Urothelium cell line (cell line): ENCODE results near the gene GOLPH3.
"Not testable (repeated sequence)": the region's sequence is repeated elsewhere in the genome, so short reads cannot be mapped to it uniquely, and the experiment has no call there.

Experiments
- DNase-seq: peaks from one replicate; pipeline ENCODE4 v3.0.0; 2011; ENCODE audit warnings: low spot score, mixed read lengths
- FAIRE-seq: peaks from 2 replicates; lab custom pipeline; 2011; peaks lifted over from hg19 to GRCh38; lab: Jason Lieb, UNC

GOLPH3 gene

DNA sequence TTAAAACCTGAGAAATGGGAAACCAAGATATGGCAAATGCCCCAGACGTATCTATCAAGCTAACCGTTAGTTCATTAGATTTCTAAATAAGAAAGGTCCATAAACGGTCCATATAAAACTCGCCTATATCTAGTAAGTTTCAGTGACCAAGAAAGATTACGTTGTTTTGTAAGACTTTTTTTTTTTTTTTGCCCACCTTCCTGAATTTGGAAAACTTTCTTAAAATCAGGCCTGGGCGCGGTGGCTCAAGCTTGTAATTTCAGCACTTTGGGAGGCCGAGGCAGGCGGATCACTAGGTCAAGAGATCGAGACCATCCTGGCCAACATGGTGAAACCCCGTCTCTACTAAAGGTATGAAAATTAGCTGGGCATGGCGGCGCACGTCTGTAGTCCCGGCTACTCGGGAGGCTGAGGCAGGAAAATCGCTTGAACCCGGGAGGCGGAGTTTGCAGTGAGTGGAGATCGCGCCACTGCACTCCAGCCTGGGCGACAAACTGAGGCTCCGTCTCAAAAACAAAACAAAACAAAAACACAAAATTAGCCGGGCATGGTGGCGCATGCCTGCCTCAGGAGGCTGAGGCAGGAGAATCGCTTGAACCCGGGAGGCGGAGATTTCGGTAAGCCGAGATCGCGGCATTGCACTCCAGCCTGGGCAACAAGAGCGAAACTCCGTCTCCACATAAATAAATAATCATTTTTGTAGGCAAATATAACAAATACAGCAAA lies 1.8 kb downstream of the GOLPH3 start:
- FAIRE-seq, DNase-seq: not testable (repeated sequence)

DNA sequence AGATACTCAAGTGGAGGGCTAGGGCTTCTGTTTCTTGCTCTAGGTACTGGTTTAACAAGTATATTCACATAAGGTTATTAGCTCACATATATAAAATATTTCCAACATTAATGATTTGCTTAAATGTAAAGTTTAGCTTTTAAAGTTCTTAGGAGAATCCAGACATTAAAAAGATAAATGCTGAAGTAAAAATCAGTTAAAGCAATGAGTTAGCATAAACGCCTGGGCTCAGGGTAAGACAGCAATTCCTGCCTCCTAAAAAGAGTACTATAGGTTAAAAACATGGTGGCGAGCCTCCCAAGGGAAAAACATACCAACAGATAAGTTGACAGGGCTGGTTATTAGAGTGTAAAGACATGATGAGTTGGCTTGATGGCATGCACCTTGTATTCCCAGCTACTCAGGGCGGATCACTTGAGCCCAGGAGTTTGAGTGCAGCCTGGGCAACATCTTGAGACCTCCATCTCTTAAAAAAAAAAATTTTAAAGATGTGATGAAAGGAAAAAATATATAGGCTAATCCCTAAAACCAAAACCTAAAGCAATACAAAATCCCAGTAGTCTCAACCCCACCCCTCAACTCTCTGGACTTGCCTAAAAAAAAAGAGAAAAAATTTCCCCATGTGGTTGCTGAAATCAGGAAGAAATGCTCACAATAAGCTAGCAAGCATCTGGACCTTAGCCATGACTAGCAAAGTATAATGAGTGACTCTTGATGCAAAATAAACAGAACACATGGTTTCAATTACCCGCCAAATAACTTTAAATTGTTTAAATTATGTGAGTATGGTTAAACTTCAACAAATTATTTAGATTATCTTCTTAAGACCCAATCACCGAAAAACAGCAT lies 3.6 kb downstream of the GOLPH3 start:
- FAIRE-seq (no peak), DNase-seq (no peak)

- DNase-seq, result no peak
- FAIRE-seq, result no peak
Observed at GRCh38 chr5:32168460-32169033, 5.6 kb downstream of the GOLPH3 start.

DNA sequence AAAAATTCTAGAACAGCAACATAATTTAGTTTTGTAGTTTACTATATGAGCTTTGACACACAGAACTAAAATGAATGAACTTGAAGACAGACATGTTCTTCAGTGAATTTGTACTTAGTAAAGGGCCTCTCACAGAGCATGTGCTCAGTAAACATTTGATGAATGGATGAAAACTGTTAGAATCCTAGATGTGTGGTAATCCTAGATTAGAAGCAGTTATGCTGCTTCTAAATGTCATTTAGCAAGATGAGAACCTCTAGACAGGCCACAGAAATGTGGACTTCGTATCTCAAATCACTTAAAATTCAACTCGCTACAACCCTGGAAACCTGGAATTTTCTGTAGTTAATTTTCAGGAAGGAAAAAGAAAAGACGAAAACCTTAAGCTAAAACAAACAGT lies 8.5 kb downstream of the GOLPH3 start:
- FAIRE-seq (no peak), DNase-seq (no peak)

DNA sequence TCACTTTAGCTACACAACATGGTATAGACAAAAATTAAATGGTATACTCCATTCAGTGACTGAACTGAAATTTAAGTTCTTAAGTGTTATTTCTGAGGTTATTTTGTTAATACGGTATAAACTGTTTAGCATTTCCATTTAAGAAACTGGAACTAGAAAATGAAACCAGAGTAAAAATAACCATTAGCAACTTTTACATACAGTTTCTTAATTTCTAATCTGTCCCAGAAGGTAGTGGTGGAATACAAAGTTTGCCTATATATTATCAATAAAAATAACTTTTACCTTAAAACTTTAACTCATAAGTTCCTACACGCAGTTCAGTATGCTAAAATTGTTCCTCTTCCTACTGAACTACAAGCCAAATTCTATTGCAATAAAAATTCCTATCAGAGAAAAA lies 10.3 kb downstream of the GOLPH3 start:
- no peak for DNase-seq
- no peak for FAIRE-seq

- DNase-seq (no peak), FAIRE-seq (no peak)
Observed at GRCh38 chr5:32163053-32163452, 11.1 kb downstream of the GOLPH3 start.

- FAIRE-seq (no peak), DNase-seq (no peak)
Observed at GRCh38 chr5:32160228-32160627, 13.9 kb downstream of the GOLPH3 start.

GRCh38 chr5:32159328-32160072 lies 14.6 kb downstream of the GOLPH3 start:
- DNase-seq (no peak), FAIRE-seq (no peak)

DNA sequence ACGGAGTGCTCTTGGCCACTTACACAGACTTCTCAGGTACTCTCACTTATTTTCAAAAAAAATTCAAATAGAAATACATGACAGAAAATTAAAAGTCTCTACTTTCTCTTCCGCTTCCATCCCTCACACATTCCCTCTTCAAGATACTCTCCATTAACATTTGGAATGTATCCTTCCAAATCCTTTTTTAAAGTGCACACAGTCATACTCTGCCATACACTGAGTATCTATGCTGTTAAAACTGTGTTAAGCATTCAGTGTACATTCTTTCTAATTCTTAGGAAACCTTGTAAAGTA lies 15.5 kb downstream of the GOLPH3 start:
- no peak for DNase-seq
- FAIRE-seq, result no peak

DNA sequence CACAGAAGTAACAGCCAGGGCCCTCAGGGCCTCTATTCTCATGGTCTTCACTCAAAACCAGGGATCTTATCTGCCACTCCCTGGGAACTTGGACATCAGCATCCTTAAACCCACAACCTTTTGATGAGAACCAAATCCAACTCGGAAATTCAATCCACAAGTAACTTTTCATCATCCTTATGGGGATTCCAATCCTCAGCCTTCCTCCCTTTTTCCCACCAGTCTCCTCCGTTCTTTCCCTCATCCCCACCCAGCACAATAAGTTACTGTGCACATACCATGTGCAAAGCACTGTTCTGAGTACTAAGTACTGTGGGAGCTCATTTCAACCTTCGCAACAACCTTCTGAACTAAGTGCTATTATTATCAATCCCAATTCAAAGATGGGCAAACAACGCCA lies 17.0 kb downstream of the GOLPH3 start:
- no peak for DNase-seq
- FAIRE-seq, result no peak

DNA sequence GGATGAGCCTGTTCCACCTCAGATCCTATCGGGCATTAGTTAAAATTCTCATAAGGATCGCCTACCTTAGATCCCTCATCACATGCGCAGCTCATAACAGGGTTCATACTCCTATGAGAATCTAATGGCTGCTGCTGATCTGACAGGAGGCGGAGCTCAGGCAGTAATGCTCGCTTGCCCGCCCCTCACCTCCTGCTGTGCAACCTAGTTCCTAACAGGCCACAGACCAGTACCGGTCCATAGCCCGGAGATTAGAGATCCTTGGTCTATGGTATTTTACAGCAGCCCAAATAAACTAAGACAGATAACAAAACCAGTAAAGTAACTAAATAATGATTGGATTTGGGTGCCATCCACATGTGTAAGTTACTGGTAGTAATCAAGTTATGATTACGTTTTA lies 17.5 kb downstream of the GOLPH3 start:
- FAIRE-seq (no peak), DNase-seq (no peak)

DNA sequence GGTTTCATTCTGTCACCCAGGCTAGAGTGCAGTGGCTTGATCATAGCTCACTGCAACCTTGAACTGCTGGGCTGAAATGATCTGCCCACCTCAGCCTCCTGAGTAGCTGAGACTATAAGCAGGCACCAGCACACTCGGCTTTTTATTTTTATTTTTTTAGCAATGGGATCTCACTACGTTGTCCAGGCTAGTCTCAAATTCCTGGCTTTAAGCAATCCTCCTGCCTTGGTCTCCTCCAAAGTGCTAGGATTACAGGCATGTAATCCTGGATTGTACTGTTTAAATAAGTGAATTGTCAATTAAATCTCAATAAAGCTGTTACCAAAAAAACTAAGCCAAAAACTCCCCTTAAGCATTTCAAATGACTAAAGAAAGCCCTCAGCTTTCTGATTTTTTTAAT lies 18.9 kb downstream of the GOLPH3 start:
- no peak for FAIRE-seq
- no peak for DNase-seq

DNA sequence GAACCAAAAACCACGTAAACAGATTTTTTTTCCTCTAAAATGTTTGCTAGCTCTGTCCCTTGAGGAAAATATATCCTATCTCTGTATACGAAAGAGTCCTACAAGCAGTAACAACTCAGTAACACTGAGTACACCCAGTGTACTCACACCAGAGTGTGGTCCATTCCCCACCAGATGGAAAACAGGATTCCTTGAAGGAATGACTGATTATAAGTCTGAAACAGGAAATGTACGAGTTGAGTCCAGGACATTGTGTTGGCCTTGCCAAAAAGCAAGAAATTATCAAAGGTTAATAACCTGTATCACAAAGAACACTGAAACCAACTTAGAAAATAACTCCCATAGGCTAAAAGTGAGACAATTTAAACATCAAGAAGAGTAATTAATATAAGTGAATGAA lies 20.4 kb downstream of the GOLPH3 start:
- DNase-seq (no peak), FAIRE-seq (no peak)

- no peak for FAIRE-seq
- DNase-seq, result no peak
Observed at GRCh38 chr5:32151198-32151597, 22.9 kb downstream of the GOLPH3 start.

GRCh38 chr5:32150366-32150765 lies 23.8 kb downstream of the GOLPH3 start:
- FAIRE-seq (no peak), DNase-seq (no peak)

- DNase-seq (no peak), FAIRE-seq (no peak)
Observed at GRCh38 chr5:32147959-32148358, 26.2 kb downstream of the GOLPH3 start.

GRCh38 chr5:32147236-32147635 lies 26.9 kb downstream of the GOLPH3 start:
- DNase-seq, result no peak
- no peak for FAIRE-seq

GRCh38 chr5:32145378-32145777 lies 28.7 kb downstream of the GOLPH3 start:
- FAIRE-seq (no peak), DNase-seq (no peak)

DNA sequence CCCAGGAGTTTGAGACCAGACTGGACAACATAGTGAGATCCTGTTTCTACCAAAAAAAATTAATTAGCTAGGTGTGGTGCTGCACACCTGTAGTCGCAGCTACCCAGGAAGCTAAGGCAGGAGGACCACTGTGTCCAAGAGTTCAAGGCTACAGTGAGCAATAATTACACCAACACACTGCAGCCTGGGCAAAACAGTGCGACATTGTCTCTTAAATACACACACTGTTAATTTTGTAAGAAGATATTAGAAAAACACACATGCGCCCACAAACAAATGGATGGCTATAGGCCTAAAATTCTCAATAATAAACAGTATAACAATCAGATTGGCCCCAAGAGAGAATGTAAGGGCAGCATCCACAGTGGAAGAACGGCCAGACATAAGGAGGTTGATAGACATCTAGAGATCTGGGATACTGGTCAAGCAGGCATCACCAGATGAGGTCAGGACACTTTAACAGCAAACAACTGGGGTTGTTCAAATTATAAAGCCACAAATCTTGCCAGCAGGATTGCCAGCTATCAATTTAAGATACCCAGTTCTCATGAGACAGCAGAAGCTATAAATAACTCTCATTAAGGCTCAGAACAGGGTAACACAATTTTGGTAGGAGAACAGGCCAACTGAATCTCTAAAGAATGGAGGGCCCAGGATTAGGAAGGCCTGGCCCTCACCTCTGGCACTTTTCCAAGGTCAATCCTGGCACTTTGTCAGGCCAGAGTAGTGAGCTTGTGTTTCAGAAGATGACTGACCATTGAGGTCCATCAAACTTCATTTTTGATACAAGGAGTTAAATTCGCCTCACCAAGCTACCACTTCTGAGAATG lies 29.5 kb downstream of the GOLPH3 start:
- DNase-seq (no peak), FAIRE-seq (no peak)

GRCh38 chr5:32143617-32144377 lies 30.3 kb downstream of the GOLPH3 start:
- no peak for DNase-seq
- no peak for FAIRE-seq
